ENCODE measurements around the gene NPPC. TPM values are rescaled to one million over a fixed set of nuclear protein-coding genes. Genes with fewer than 3 reads are reported as not detected.
A peak's percentile ranks its signal among the peaks of the same experiment; 100 is the strongest.

The NPPC gene
- total RNA-seq, 1 experiment from 2014 or later = not detected

- no peak overlapping the region for H3K9ac ChIP-seq (ENCODE audit: low read length)
- intact Hi-C loops (cut with micrococcal nuclease) = no loop called here
- no peaks in the 10 kb centered on the region for H3K9me3 ChIP-seq (ENCODE audit: low read length)
- peak; percentile 17 for DNase-seq
- no peaks in the 10 kb centered on the region for H3K9me2 ChIP-seq (replicated peaks; ENCODE audit: low read length)
- ATAC-seq = no peak
- H3K27ac ChIP-seq (ENCODE audit: low read length) = no peak overlapping the region
- TF ChIP-seq EZH2phosphoT487 (IDR thresholded peaks at IDR 0.05; ENCODE audit: borderline replicate concordance, low read length) = no peak
- TF ChIP-seq, protein P1, sequence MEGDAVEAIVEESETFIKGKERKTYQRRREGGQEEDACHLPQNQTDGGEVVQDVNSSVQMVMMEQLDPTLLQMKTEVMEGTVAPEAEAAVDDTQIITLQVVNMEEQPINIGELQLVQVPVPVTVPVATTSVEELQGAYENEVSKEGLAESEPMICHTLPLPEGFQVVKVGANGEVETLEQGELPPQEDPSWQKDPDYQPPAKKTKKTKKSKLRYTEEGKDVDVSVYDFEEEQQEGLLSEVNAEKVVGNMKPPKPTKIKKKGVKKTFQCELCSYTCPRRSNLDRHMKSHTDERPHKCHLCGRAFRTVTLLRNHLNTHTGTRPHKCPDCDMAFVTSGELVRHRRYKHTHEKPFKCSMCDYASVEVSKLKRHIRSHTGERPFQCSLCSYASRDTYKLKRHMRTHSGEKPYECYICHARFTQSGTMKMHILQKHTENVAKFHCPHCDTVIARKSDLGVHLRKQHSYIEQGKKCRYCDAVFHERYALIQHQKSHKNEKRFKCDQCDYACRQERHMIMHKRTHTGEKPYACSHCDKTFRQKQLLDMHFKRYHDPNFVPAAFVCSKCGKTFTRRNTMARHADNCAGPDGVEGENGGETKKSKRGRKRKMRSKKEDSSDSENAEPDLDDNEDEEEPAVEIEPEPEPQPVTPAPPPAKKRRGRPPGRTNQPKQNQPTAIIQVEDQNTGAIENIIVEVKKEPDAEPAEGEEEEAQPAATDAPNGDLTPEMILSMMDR (conservative IDR thresholded peaks at IDR 0.05; ENCODE audit: low read depth, low read length) = no peak
- no peak for TF ChIP-seq EZH2 (IDR thresholded peaks at IDR 0.05; ENCODE audit: low read length, unreplicated experiment)
- CTCF ChIA-PET = no interaction called here
- no peaks in the 10 kb centered on the region for H3K79me2 ChIP-seq (ENCODE audit: low read length)
- no peaks in the 10 kb centered on the region for H4K20me1 ChIP-seq (ENCODE audit: low read length)
- no peak overlapping the region for H3K4me2 ChIP-seq (ENCODE audit: low read length)
- H3K4me1 ChIP-seq (ENCODE audit: insufficient read depth, low read length) = no peaks in the 10 kb centered on the region
- no peak overlapping the region for H3K4me3 ChIP-seq (ENCODE audit: low read length)
- POLR2A ChIA-PET (ENCODE audit: unreplicated experiment) = no interaction called here
- no peak overlapping the region for H2AFZ ChIP-seq (ENCODE audit: low read length)
- no TSS peak for BruUV-seq (replicated peaks)
- H3K27me3 ChIP-seq (ENCODE audit: low read length) = peaks cover 11% of the 10 kb centered on the region; the same call in 1 of the 2 replicates
- H3F3A ChIP-seq (ENCODE audit: low read length, unreplicated experiment) = no peaks in the 10 kb centered on the region
- H3K36me3 ChIP-seq (ENCODE audit: low read depth, low read length) = no peaks in the 10 kb centered on the region
Measured at GRCh38 chr2:231890896-231891513, 35.2 kb downstream of the NPPC start.

DNA sequence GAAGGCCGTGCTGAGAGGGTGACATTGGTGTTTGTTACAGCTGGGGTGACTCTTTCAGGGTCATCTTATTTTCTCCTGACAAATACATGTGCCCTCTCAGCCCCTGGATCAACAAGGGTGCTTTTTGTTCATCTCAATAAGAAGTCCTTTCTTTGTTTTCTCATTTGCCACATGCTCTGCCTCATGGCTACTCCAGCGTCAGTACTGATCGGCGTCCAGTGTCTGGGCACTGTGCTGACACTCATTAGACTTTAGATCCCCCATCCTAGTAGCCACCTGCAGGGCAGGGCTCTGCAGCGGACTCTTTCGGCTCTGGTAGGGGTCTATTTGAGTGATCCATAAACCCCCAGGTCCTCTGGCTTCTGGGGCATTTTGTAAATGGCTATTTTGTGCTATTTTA lies 38.4 kb downstream of the NPPC start:
- H3K36me3 ChIP-seq (ENCODE audit: low read depth, low read length) = no peaks in the 10 kb centered on the region
- H3K9ac ChIP-seq (ENCODE audit: low read length) = no peak overlapping the region
- H3K4me1 ChIP-seq (ENCODE audit: insufficient read depth, low read length) = no peaks in the 10 kb centered on the region
- H2AFZ ChIP-seq (ENCODE audit: low read length) = no peak overlapping the region
- no peaks in the 10 kb centered on the region for H3K9me2 ChIP-seq (replicated peaks; ENCODE audit: low read length)
- ATAC-seq = no peak
- DNase-seq = no peak
- no TSS peak for BruUV-seq (replicated peaks)
- H3K4me2 ChIP-seq (ENCODE audit: low read length) = no peak overlapping the region
- no peaks in the 10 kb centered on the region for H3K9me3 ChIP-seq (ENCODE audit: low read length)
- ChIA-PET CTCF (no interaction called here), POLR2A (ENCODE audit: unreplicated experiment) (no interaction called here)
- H3K27me3 ChIP-seq (ENCODE audit: low read length) = peaks cover 29% of the 10 kb centered on the region
- no peak overlapping the region for H3K4me3 ChIP-seq (ENCODE audit: low read length)
- no peaks in the 10 kb centered on the region for H4K20me1 ChIP-seq (ENCODE audit: low read length)
- TF ChIP-seq EZH2phosphoT487 (IDR thresholded peaks at IDR 0.05; ENCODE audit: borderline replicate concordance, low read length) (no peak), EZH2 (IDR thresholded peaks at IDR 0.05; ENCODE audit: low read length, unreplicated experiment) (no peak)
- TF ChIP-seq, protein P1 (conservative IDR thresholded peaks at IDR 0.05; ENCODE audit: low read depth, low read length) = no peak
- no peaks in the 10 kb centered on the region for H3K79me2 ChIP-seq (ENCODE audit: low read length)
- no peak overlapping the region for H3K27ac ChIP-seq (ENCODE audit: low read length)
- intact Hi-C loops (cut with micrococcal nuclease) = no loop called here
- no peaks in the 10 kb centered on the region for H3F3A ChIP-seq (ENCODE audit: low read length, unreplicated experiment)

- Histone ChIP-seq H3F3A (ENCODE audit: low read length, unreplicated experiment) (no peaks in the 10 kb centered on the region), H3K27me3 (ENCODE audit: low read length) (peaks cover 32% of the 10 kb centered on the region), H2AFZ (ENCODE audit: low read length) (no peak overlapping the region), H3K4me3 (ENCODE audit: low read length) (no peak overlapping the region), H4K20me1 (ENCODE audit: low read length) (no peaks in the 10 kb centered on the region), H3K4me1 (ENCODE audit: insufficient read depth, low read length) (no peaks in the 10 kb centered on the region), H3K27ac (ENCODE audit: low read length) (no peak overlapping the region), H3K9me3 (ENCODE audit: low read length) (no peaks in the 10 kb centered on the region), H3K36me3 (ENCODE audit: low read depth, low read length) (no peaks in the 10 kb centered on the region), H3K9me2 (replicated peaks; ENCODE audit: low read length) (no peaks in the 10 kb centered on the region), H3K4me2 (ENCODE audit: low read length) (no peak overlapping the region), H3K79me2 (ENCODE audit: low read length) (no peaks in the 10 kb centered on the region), H3K9ac (ENCODE audit: low read length) (no peak overlapping the region)
- CTCF ChIA-PET = interaction anchor here (0.7 kb wide), 1 partner anchor 252 kb away, joined by 20 read pairs; no protein-coding TSS in a partner anchor
- BruUV-seq (replicated peaks) = no TSS peak
- no peak for ATAC-seq
- intact Hi-C loops (cut with micrococcal nuclease) = no loop called here
- DNase-seq = no peak
- TF ChIP-seq, protein P1 (conservative IDR thresholded peaks at IDR 0.05; ENCODE audit: low read depth, low read length) = no peak
- no peak for TF ChIP-seq EZH2 (IDR thresholded peaks at IDR 0.05; ENCODE audit: low read length, unreplicated experiment)
- TF ChIP-seq EZH2phosphoT487 (IDR thresholded peaks at IDR 0.05; ENCODE audit: borderline replicate concordance, low read length) = no peak
- POLR2A ChIA-PET (ENCODE audit: unreplicated experiment) = no interaction called here
Measured at GRCh38 chr2:231886071-231886681, 40.0 kb downstream of the NPPC start.
